ENCODE results near the gene GANAB. TPM values are rescaled to one million over a fixed set of nuclear protein-coding genes. Genes with fewer than 3 reads are reported as not detected.

Gene GANAB
- total and polyA plus RNA-seq, 2 of the 13 experiments (the other 11 are each of a cell fraction or from before 2014, with no cell fraction given) = 99.5 to 234 TPM

DNA sequence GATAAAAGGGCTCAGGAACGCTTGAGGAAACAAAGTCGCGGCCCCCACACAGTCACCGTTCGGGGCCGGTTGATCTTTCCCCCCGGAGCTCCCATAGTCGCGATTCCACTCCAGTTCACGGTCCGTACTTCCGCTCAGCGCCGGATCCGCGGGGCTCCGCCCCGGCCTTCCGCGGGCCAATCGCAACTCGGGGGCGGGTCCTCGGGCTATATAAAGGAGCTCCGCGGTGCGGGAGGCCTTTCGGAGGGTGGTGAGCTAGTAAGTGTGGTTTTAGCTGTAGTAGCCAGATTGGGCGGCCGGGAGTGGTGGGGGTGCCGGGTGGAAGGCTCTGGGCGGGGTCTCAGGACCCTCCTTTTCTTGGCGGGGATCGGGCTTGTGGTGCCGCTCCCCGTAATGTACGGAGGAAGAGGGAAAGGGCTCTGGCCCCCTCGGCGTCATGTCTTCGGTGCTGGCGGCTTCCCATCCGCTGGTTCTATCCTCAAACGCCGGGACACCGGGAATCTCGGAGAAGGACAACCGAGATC is 18.7 kb upstream of the GANAB start, which contains the start of the genes C11orf98 and CSKMT (continued):
- TF ChIP-seq, protein P1, sequence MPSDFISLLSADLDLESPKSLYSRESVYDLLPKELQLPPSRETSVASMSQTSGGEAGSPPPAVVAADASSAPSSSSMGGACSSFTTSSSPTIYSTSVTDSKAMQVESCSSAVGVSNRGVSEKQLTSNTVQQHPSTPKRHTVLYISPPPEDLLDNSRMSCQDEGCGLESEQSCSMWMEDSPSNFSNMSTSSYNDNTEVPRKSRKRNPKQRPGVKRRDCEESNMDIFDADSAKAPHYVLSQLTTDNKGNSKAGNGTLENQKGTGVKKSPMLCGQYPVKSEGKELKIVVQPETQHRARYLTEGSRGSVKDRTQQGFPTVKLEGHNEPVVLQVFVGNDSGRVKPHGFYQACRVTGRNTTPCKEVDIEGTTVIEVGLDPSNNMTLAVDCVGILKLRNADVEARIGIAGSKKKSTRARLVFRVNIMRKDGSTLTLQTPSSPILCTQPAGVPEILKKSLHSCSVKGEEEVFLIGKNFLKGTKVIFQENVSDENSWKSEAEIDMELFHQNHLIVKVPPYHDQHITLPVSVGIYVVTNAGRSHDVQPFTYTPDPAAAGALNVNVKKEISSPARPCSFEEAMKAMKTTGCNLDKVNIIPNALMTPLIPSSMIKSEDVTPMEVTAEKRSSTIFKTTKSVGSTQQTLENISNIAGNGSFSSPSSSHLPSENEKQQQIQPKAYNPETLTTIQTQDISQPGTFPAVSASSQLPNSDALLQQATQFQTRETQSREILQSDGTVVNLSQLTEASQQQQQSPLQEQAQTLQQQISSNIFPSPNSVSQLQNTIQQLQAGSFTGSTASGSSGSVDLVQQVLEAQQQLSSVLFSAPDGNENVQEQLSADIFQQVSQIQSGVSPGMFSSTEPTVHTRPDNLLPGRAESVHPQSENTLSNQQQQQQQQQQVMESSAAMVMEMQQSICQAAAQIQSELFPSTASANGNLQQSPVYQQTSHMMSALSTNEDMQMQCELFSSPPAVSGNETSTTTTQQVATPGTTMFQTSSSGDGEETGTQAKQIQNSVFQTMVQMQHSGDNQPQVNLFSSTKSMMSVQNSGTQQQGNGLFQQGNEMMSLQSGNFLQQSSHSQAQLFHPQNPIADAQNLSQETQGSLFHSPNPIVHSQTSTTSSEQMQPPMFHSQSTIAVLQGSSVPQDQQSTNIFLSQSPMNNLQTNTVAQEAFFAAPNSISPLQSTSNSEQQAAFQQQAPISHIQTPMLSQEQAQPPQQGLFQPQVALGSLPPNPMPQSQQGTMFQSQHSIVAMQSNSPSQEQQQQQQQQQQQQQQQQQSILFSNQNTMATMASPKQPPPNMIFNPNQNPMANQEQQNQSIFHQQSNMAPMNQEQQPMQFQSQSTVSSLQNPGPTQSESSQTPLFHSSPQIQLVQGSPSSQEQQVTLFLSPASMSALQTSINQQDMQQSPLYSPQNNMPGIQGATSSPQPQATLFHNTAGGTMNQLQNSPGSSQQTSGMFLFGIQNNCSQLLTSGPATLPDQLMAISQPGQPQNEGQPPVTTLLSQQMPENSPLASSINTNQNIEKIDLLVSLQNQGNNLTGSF (CRISPR knock-in tag; IDR thresholded peaks at IDR 0.05) = no peak
- no peak for TF ChIP-seq ZNF564 (CRISPR knock-in tag; IDR thresholded peaks at IDR 0.05)
- no peak for TF ChIP-seq ZNF839 (CRISPR knock-in tag; IDR thresholded peaks at IDR 0.05; ENCODE audit: borderline replicate concordance)
- TF ChIP-seq, protein P2, sequence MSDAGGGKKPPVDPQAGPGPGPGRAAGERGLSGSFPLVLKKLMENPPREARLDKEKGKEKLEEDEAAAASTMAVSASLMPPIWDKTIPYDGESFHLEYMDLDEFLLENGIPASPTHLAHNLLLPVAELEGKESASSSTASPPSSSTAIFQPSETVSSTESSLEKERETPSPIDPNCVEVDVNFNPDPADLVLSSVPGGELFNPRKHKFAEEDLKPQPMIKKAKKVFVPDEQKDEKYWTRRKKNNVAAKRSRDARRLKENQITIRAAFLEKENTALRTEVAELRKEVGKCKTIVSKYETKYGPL (CRISPR knock-in tag; IDR thresholded peaks at IDR 0.05) = no peak
- no peak for TF ChIP-seq MATR3 (CRISPR knock-in tag; IDR thresholded peaks at IDR 0.05)
- peak; percentile 87 for TF ChIP-seq NFYB (CRISPR knock-in tag; IDR thresholded peaks at IDR 0.05)
- TF ChIP-seq, protein P3, sequence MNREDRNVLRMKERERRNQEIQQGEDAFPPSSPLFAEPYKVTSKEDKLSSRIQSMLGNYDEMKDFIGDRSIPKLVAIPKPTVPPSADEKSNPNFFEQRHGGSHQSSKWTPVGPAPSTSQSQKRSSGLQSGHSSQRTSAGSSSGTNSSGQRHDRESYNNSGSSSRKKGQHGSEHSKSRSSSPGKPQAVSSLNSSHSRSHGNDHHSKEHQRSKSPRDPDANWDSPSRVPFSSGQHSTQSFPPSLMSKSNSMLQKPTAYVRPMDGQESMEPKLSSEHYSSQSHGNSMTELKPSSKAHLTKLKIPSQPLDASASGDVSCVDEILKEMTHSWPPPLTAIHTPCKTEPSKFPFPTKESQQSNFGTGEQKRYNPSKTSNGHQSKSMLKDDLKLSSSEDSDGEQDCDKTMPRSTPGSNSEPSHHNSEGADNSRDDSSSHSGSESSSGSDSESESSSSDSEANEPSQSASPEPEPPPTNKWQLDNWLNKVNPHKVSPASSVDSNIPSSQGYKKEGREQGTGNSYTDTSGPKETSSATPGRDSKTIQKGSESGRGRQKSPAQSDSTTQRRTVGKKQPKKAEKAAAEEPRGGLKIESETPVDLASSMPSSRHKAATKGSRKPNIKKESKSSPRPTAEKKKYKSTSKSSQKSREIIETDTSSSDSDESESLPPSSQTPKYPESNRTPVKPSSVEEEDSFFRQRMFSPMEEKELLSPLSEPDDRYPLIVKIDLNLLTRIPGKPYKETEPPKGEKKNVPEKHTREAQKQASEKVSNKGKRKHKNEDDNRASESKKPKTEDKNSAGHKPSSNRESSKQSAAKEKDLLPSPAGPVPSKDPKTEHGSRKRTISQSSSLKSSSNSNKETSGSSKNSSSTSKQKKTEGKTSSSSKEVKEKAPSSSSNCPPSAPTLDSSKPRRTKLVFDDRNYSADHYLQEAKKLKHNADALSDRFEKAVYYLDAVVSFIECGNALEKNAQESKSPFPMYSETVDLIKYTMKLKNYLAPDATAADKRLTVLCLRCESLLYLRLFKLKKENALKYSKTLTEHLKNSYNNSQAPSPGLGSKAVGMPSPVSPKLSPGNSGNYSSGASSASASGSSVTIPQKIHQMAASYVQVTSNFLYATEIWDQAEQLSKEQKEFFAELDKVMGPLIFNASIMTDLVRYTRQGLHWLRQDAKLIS (CRISPR knock-in tag; IDR thresholded peaks at IDR 0.05) = no peak; the same call in 1 of the 2 replicates
- TF ChIP-seq GATAD1 (CRISPR knock-in tag; IDR thresholded peaks at IDR 0.05) = peak; percentile 62; the same call in 1 of the 2 replicates
- no peak for TF ChIP-seq SETDB1 (CRISPR knock-in tag; IDR thresholded peaks at IDR 0.05; ENCODE audit: borderline replicate concordance)
- TF ChIP-seq ZFP1 (CRISPR knock-in tag; IDR thresholded peaks at IDR 0.05) = no peak; the same call in 1 of the 2 replicates
- TF ChIP-seq CENPX (CRISPR knock-in tag; IDR thresholded peaks at IDR 0.05) = no peak
- no peak for TF ChIP-seq ZFP36 (IDR thresholded peaks at IDR 0.05; ENCODE audit: borderline replicate concordance, low read depth, low read length, partially characterized antibody)
- peak; percentile 58 for TF ChIP-seq ESRRA (CRISPR knock-in tag; IDR thresholded peaks at IDR 0.05; ENCODE audit: low read depth)
- TF ChIP-seq, protein P4, sequence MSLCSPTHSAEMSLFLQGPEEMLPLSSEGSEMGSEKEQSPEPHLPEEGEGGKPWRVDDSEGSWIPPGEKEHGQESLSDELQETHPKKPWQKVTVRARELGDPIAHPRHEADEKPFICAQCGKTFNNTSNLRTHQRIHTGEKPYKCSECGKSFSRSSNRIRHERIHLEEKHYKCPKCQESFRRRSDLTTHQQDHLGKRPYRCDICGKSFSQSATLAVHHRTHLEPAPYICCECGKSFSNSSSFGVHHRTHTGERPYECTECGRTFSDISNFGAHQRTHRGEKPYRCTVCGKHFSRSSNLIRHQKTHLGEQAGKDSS (CRISPR knock-in tag; IDR thresholded peaks at IDR 0.05; ENCODE audit: borderline replicate concordance, low read depth) = no peak
- TF ChIP-seq NRL (CRISPR knock-in tag; IDR thresholded peaks at IDR 0.05; ENCODE audit: borderline replicate concordance) = peak; percentile 52; the same call in 1 of the 2 replicates
- TF ChIP-seq, protein P5, sequence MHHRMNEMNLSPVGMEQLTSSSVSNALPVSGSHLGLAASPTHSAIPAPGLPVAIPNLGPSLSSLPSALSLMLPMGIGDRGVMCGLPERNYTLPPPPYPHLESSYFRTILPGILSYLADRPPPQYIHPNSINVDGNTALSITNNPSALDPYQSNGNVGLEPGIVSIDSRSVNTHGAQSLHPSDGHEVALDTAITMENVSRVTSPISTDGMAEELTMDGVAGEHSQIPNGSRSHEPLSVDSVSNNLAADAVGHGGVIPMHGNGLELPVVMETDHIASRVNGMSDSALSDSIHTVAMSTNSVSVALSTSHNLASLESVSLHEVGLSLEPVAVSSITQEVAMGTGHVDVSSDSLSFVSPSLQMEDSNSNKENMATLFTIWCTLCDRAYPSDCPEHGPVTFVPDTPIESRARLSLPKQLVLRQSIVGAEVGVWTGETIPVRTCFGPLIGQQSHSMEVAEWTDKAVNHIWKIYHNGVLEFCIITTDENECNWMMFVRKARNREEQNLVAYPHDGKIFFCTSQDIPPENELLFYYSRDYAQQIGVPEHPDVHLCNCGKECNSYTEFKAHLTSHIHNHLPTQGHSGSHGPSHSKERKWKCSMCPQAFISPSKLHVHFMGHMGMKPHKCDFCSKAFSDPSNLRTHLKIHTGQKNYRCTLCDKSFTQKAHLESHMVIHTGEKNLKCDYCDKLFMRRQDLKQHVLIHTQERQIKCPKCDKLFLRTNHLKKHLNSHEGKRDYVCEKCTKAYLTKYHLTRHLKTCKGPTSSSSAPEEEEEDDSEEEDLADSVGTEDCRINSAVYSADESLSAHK (CRISPR knock-in tag; IDR thresholded peaks at IDR 0.05; ENCODE audit: borderline replicate concordance) = no peak
